ENCODE data around the gene GPN1. TPM values are rescaled to one million over a fixed set of nuclear protein-coding genes. Genes with fewer than 3 reads are reported as not detected.
"Not testable (repeated sequence)": the region's sequence is repeated elsewhere in the genome, so short reads cannot be mapped to it uniquely, and the experiment has no call there.

GPN1 gene
- 31.4 TPM for total RNA-seq

DNA sequence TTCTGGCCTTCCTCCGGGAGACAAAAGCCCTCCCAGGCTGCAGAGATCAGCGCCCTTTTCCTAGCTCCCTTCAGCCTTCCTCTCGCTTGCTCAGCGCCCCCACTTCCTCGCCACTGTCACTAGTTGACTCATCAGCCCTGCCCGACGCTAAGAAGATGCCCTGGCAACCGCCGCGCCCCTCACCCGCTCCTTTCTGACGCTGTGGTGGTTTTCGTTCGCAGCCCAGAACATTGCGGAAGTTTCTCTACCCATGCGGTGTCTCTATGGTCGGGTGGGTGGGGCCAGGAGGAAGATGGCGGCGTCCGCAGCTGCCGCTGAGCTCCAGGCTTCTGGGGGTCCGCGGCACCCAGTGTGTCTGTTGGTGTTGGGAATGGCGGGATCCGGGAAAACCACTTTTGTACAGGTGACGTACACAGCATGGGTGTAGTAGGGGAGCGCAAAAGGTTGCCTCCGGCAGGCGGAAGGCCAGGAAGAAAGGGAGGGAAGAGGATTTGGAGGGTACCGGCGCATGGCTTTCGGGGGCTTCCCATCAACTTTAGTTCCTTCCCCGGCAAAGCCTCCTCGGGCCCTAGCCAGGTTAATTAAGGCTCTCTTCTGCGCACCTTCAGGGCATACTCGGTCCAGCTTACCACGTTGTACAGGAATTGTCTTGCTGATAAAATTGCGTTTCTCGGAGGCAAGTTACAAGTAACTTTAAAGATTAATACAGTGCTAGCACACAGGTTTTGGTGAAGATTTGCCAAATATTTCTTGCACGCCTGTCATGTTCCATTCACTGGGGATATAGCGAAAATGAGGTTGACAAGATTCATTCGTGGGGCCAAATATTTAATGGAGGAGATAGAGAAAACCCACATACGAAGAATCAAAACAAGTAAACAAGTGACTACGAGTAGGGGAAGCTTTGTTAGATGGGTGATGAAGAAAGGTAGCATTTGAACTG is at the start of gene GPN1, which contains the start of gene CCDC121:
GPN1 (plus strand) TSS at position 284 of the 943 bp plus-strand sequence; CDS start at position 293, 9 bp downstream.
CCDC121 (minus strand) TSS at position 246 of the 943 bp plus-strand sequence. CDS start 1,213 bp downstream, outside the sequence.
- no peak for FAIRE-seq
- DNase-seq (ENCODE audit: low spot score in 2 of 2): peak; percentile 53 to 82

DNA sequence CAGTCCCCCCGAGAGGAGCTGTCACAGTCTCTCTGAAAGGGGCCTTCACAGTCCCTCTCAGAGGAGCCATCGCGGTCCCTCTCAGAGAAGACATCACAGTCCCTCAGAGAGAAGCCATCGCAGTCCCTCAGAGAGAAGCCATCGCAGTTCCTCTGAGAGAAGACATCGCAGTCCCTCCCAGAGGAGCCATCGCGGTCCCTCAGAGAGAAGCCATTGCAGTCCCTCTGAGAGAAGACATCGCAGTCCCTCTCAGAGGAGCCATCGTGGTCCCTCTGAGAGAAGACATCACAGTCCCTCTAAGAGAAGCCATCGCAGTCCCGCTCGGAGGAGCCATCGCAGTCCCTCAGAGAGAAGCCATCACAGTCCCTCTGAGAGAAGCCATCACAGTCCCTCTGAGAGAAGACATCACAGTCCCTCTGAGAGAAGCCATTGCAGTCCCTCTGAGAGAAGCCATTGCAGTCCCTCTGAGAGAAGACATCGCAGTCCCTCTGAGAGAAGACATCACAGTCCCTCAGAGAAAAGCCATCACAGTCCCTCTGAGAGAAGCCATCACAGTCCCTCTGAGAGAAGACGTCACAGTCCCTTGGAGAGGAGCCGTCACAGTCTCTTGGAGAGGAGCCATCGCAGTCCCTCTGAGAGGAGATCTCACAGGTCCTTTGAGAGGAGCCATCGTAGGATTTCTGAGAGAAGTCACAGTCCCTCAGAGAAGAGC is 47.3 kb upstream of the GPN1 start:
- DNase-seq (ENCODE audit: low spot score in 2 of 2): no peak
- no peak for FAIRE-seq

DNA sequence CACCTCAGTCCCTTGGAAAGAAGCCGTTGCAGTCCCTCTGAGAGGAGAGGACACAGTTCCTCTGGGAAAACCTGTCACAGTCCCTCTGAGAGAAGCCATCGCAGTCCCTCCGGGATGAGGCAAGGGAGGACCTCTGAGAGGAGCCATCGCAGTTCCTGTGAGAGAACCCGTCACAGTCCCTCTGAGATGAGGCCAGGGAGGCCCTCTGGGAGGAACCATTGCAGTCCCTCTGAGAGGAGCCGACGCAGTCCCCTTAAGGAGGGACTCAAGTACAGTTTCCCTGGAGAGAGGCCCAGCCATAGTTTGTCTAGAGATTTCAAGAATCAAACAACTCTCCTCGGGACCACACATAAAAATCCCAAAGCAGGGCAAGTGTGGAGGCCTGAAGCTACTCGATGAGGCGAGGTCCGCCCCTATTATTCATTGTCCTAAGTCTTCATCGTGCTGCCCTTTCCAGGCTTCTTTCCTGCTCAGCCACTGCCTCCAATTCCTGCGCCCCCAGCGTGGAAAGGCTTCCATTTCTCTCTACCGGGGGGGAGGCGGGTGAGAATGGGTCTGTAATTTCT is 46.6 kb upstream of the GPN1 start:
- FAIRE-seq (no peak), DNase-seq (ENCODE audit: low spot score in 2 of 2) (no peak)

DNA sequence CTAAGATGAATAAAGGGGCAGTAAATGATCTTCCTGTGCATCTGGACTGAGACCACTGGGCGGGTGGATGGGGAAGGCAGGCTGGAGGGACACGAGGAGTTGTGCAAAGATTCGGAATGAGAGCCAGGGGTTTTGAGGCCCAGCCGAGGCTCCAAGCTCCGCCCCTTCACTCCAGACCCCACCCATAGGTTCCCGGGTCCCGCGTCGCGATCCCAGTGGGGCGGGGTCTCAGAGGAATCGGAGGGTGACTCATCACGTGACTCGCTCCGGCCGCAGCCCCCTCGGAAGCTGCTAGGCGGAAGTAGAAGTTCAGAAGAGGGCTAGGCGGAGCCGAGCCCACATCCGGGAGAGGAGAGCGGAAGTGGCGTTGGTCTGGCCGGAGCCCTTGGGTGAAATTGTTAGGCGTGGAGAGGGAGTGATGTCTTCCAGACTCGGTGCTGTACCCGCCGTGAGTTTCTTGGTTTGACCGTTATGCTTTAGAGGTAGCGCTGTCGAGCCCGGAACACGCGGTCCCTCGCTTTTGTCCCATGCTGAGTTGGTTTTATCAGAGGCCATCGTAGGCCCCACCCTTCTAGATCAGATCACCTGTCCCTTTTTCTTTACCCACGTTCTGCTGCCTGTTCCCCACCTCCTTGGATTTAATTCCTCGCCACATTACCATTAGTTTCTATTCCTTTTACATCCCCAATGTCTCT is 46.0 kb upstream of the GPN1 start, which contains the start of gene ZNF512:
ZNF512 (plus strand) TSS at position 348 of the 695 bp plus-strand sequence; CDS start at position 419, 71 bp downstream.
- FAIRE-seq (no peak), DNase-seq (ENCODE audit: low spot score in 2 of 2) (peak; percentile 54 to 83)

DNA sequence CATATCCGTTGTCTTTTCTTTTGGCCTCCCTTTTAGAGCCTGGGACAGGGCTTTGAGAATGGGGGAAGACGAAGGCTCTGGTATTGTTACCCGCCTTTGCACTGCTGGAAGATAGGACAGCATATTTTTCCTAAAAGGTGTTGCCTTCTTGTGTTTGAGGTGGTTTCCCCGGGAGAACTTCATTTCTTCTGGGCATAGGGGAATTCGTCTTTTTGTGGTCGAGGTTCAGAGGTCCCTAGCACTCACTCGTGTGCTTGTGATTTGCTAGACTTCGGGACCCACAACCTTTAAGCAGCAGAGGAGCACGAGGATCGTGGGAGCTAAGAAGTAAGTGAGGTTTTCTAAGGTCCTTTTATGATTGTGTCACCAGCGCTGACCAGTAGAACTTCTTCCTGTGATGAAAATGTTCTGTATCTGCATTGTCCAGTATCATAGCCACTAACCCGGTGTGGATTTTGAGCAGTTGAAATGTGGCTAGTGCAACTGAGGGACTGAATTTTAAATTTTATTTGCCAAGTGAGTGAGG is 45.4 kb upstream of the GPN1 start:
- DNase-seq (ENCODE audit: low spot score in 2 of 2): no peak
- no peak for FAIRE-seq

DNA sequence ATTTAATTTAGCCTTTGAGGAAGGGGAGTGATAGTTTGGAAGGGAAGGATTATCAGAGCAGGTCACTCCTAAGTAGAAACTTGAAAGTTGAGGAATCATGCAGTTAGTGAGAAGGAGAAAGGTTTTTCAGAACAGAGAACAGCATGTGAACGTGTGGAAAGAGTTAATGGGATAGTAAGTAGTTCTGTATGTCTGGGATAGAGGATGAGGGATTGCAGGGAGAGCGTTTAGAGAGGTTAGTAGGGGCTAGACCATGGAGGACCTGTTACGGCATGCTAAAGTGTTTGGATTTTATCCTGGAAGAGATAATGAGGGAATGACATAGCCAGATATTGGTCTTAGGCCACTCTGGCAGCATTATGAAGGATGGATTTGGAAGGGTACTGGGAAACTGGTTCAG is 44.3 kb upstream of the GPN1 start:
- FAIRE-seq: no peak

DNA sequence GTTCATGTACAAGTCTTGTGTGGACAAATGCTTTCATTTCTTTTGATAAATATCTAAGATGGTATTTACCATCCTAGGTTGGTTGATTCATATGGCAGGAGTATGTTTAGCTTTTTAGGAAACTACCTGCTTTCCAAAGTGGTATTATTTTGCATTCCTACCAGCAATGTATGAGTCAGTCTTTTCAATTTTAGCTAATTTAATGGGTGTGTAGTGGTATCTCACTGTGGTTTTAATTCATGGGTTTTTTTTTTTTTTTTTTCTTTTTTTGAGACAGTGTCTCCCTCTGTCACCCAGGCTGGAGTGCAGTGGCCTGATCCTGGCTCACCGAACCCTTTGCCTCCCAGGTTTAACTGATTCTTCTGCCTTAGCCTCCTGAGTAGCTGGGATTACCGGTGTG is 41.8 kb upstream of the GPN1 start:
- DNase-seq (ENCODE audit: low spot score in 2 of 2) (no peak), FAIRE-seq (no peak)

More for the DNA sequence above, 44.3 kb upstream of the GPN1 start:
- DNase-seq (ENCODE audit: low spot score in 2 of 2): no peak

DNA sequence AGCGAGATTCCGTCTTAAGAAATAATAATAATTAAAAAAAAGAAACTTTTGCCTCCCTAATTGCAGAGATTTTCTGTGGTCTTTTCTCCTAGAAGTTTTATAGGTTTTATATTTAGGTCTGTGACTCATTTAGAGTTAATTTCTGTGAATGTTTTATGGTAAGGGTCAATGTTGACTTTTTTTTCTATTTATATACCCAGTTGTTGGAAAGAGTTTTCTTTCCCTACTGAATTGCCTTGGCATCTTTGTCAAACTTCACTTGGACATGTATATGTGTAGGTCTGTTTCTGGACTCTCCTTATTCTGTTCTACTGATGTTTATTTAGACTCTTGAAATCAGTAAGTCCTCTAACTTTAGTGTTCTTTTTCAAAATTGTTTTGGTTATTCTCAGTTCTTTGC is 40.5 kb upstream of the GPN1 start:
- FAIRE-seq: no peak

DNA sequence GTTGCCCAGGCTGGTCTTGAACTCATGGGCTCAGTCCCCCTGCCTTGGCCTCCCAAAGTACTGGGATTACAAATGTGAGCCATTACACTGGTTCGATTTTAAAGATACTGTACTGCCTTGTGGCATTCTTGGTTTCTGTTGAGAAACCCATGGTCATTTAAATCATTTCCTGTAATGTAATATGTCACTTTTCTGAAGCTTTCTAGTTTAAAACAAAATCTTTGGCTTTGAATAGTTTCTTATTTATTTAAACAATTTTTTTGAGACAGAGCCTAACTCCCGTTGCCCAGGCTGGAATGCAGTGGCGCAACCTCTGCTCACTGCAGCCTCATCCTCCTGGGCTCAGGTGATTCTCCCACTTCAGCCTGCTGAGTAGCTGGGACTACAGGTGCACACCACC is 37.1 kb upstream of the GPN1 start:
- no peak for DNase-seq (ENCODE audit: low spot score in 2 of 2)
- no peak for FAIRE-seq

More for the DNA sequence above, 40.5 kb upstream of the GPN1 start:
- DNase-seq (ENCODE audit: low spot score in 2 of 2): no peak

DNA sequence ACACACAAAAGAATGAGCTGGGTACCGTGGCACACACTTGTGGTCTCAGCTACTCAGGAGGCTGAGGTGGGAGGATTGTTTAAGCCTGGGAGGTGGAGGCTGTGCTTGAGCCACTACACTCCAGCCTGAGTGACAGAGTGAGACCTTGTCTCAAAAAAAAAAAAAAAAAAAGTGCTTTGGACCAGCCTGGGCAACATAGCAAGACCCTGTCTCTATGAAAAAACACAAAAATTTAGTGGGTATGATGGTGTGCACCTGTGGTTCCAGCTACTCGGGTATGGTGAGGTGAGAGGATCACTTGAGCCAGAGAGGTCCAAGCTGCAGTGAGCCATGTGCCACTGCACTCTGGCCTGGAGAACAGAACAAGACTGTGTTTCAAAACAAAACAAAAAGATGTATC is 35.6 kb upstream of the GPN1 start:
- DNase-seq (ENCODE audit: low spot score in 2 of 2) (no peak), FAIRE-seq (no peak)

DNA sequence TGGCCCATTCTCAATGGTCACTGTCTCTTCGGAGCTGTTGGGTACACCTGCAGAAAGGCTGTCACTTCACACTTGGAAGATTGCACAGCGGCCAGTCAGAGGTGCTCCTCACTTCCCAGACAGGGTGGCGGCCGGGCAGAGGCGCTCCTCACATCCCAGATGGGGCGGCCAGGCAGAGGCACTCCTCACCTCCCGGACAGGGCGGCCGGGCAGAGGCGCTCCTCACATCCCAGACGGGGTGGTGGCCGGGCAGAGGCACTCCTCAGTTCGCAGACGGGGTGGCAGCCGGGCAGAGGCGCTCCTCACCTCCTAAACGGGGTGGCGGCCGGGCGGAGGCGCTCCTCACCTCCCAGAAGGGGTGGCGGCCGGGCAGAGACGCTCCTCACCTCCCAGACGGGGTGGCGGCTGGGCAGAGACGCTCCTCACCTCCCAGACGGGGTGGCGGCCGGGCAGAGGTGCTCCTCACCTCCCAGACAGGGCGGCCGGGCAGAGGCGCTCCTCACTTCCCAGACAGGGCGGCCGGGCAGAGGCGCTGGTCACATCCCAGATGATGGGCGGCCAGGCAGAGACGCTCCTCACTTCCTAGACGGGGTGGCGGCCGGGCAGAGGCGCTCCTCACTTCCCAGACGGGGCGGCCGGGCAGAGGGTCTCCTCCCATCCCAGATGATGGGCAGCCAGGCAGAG is 34.7 kb upstream of the GPN1 start:
- FAIRE-seq; DNase-seq (ENCODE audit: low spot score in 2 of 2): not testable (repeated sequence)

DNA sequence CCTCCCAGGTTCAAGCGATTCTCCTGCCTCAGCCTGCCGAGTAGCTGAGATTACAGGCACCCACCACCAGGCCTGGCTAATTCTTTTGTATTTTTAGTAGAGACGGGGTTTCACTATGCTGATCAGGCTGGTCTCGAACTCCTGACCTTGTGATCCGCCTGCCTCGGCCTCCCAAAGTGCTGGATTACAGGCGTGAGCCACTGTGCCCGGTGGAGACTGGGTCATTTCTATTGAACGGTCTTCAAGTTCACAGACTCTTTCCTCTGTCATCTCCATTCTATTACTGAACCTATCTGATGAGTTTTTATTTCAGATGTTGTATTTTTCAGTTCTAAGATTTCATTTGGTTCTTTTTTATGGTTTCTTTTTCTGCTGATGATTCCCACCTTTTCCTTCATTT is 33.4 kb upstream of the GPN1 start:
- DNase-seq (ENCODE audit: low spot score in 2 of 2); FAIRE-seq: not testable (repeated sequence)

DNA sequence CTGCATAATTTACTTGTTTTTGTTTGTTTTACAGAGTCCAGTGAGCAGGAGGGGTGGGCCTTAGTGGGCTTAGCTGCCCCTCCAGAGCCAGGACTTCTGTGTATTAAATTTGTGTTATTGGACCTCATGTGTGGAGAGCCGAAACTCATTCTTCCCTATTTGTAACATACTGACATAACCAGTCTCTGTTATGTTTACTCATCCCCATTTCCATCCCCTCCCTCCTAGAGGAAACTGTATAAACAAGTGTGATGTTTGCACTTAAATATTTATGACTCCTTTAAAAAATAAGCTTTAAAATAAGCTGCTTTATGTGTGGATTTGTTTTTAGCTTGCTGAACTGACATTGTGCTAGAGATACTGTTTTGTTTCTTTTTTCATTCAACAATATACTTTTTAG is 32.2 kb upstream of the GPN1 start:
- FAIRE-seq (no peak), DNase-seq (ENCODE audit: low spot score in 2 of 2) (no peak)

DNA sequence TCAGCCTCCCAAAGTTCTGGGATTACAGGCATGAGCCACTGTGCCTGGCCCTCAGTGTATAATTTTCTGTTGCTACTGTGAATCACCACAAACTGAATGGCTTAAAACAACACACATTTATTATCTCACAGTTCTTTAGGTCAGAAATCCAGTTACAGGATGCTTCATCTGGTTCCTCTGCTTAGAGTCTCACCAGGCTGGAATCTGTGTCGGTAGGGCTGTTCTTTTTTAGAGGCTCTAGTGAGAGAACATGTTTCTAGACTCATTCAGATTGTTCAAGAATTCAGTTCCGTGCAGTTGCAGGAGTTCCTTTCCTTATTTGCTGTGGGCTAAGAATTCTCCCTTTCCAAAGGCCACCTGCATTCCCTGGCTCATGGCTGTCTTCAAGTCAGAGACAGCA is 22.2 kb upstream of the GPN1 start:
- FAIRE-seq (no peak), DNase-seq (ENCODE audit: low spot score in 2 of 2) (no peak)

DNA sequence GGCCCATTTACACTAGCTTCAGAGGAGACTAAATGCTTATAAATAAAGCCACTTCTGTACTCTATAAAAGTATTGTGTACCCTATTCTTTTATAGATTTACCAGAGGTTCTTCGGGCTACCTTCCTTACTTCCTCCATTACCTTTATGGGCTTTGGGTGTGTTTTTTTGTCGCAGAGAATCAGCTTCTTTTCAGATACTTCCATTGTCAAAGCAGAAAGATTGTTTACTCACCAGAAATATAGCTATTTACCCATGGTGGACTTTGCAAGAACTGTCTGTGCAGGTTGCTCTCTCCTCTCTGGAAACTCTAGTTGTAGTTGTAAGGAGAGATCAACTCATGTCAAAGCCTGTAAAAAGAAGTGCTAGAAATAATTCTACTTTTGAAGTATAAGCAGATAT is 14.9 kb upstream of the GPN1 start:
- FAIRE-seq: no peak

DNA sequence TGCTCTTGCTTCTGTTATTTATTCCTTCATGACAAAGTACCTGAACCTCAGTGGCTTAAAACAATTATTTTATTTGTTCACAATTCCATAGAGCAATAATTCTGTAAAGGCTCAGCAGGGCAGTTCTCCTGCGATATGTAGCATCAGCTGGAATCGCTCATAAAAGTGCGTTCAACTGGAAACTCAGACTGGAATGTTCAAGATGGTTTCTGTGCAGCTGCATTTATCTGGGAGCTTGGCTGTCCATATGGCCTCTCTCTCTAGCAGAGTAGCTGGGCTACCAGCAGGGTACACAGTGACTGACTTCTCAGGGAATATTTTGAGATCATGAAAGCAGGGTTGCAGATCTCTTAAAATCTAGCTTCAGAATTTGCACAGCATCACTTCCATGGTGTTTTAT is 13.5 kb upstream of the GPN1 start:
- no peak for DNase-seq (ENCODE audit: low spot score in 2 of 2)
- FAIRE-seq: no peak

More for the DNA sequence above, 14.9 kb upstream of the GPN1 start:
- DNase-seq (ENCODE audit: low spot score in 2 of 2): no peak

DNA sequence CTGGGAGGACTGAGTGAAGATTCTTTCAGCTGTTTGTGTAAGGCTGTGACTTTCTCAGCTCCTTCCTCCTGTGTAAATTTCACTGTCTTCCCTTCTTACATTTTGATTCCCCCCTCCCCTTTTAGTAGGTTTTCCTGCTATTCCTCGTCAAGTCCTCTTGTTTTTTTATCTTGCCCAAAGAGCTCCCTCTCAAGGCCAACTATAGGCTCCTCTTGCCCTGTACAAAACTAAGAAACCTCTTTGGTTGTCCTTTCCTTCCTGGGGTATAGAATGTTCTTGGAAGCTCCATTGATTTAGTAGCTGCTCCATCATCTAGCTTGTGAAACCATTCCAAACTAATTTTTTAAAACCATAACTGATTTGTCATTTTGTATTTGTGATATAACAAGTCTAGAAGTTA is 7.3 kb upstream of the GPN1 start:
- DNase-seq (ENCODE audit: low spot score in 2 of 2) (no peak), FAIRE-seq (no peak)

DNA sequence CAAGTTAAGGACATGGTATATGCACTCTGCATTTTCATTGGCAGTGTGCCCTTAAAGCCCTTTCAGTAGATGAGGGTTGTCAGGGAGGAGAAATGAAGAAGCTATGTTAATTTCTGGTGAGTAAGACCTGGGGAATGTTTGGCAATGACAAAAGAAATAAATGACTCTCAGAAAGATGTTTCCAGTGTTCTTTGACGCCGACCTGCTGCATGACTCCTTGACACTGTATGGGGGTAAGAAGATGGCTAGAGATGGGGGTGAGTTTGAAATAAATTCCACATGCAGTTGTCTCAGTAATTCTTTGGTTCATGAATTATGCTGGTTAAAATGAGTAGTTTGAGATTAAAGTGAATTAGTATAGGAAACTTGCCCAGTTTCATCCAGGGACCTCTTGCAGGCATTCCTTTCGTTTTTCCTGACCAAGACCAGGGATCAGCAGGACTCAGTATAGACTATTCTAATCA is 5.9 kb upstream of the GPN1 start:
- FAIRE-seq (no peak), DNase-seq (ENCODE audit: low spot score in 2 of 2) (no peak)

DNA sequence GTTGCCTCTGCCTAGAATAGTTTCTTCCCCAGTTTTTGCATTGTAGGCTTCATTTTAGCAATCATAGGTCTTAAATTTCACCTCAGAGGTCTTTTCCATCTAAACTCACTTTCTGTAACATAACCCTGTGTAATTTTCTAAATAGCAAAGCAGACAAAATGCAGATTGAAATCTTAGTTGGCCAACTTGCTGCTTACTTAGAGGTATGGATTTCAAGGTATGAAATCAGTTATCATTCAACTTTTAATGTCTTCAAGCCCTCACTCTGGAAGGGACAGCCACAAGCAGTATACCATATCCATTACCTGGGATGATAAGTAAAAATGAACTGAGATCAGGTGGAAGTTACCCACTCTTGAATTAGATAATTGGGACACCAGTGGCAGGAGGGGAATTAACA is 3.9 kb upstream of the GPN1 start:
- FAIRE-seq (no peak), DNase-seq (ENCODE audit: low spot score in 2 of 2) (no peak)
